Measurements from ENCODE around the gene SOWAHB. TPM values are rescaled to one million over a fixed set of nuclear protein-coding genes. Genes with fewer than 3 reads are reported as not detected.

Gene SOWAHB
- total and polyA plus RNA-seq, 2 donors (not counting 1 experiment from before 2014, with no cell fraction given) = not detected

DNA sequence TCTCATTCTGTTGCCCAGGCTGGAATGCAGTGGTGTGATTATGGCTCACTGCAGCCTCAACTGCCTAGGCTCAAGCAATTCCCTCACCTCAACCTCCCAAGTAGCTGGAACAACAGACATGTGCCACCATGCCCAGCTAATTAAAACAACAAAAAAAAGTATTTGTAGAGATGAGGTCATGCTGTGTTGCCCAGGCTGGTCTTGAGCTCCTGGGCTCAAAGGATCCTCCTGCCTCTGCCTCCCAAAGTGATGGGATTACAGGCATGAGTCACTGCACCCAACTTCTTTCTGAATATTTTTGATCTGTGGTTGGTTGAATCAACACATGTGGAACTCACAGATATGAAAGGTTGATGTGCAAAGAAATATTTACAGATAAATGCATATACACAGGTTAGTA, 33.1 kb upstream of the SOWAHB start:
- ChIA-PET POLR2A (no interaction called here), CTCF (no interaction called here)
- Histone ChIP-seq H3K4me3 (ENCODE audit: control extremely low read depth in 1 of 5, extremely low read depth in 1 of 5, insufficient read depth in 1 of 5, low read depth in 2 of 5, low read length in 4 of 5) (no peak overlapping the region), H3K9ac (ENCODE audit: low read length) (no peak overlapping the region), H2AFZ (ENCODE audit: insufficient read depth, low read depth, low read length, poor library complexity, severe bottlenecking) (no peak overlapping the region), H3K4me1 (ENCODE audit: control insufficient read depth in 2 of 2, insufficient read depth in 2 of 2, low read length in 2 of 2) (no peaks in the 10 kb centered on the region), H3K9me3 (ENCODE audit: control extremely low read depth in 1 of 3, control insufficient read depth in 2 of 3, insufficient read depth in 1 of 3, low read length in 2 of 3) (no peaks in the 10 kb centered on the region), H3K36me3 (replicated peaks in 1 of 2; ENCODE audit: control extremely low read depth in 1 of 2, control insufficient read depth in 1 of 2, extremely low read depth in 1 of 2, insufficient read depth in 2 of 2, low read length in 1 of 2) (no peaks in the 10 kb centered on the region), H4K20me1 (ENCODE audit: control insufficient read depth, insufficient read depth, low read length, poor library complexity, severe bottlenecking) (no peaks in the 10 kb centered on the region), H3K27ac (ENCODE audit: low read length in 2 of 2) (no peak overlapping the region), H3K4me2 (replicated peaks; ENCODE audit: low read depth, low read length, poor library complexity, severe bottlenecking) (no peak overlapping the region), H3K79me2 (ENCODE audit: control insufficient read depth, insufficient read depth, low read length) (no peaks in the 10 kb centered on the region), H3K27me3 (replicated peaks in 1 of 4; ENCODE audit: control extremely low read depth in 1 of 4, control insufficient read depth in 3 of 4, insufficient read depth in 4 of 4, low read length in 3 of 4) (peaks cover 0 to 3% (median 0%) of the 10 kb centered on the region in 4 experiments)
- intact Hi-C loops (cut with micrococcal nuclease) = no loop called here
- no peak overlapping the region for H3K27ac Mint-ChIP-seq
- H3K4me1 Mint-ChIP-seq = no peaks in the 10 kb centered on the region
- no peak overlapping the region for H3K4me3 Mint-ChIP-seq
- H3K27me3 Mint-ChIP-seq = peaks cover 17% of the 10 kb centered on the region
- ATAC-seq (ENCODE audit: low read depth) (no peak), DNase-seq (no peak)
- H3K9me3 Mint-ChIP-seq (ENCODE audit: insufficient read depth) = no peaks in the 10 kb centered on the region
- no peak for TF ChIP-seq EZH2 (IDR thresholded peaks at IDR 0.05; ENCODE audit: borderline replicate concordance, insufficient read depth, low read depth, low read length, poor library complexity, severe bottlenecking)
- TF ChIP-seq CTCF (IDR thresholded peaks at IDR 0.05) = no peak

- intact Hi-C loops (cut with micrococcal nuclease) = no loop called here
- CTCF ChIA-PET = no interaction called here
- no peaks in the 10 kb centered on the region for H3K9me3 ChIP-seq (ENCODE audit: control extremely low read depth in 1 of 3, control insufficient read depth in 2 of 3, insufficient read depth in 1 of 3, low read length in 2 of 3)
- no peak overlapping the region for H3K4me3 Mint-ChIP-seq
- H3K79me2 ChIP-seq (ENCODE audit: control insufficient read depth, insufficient read depth, low read length) = no peaks in the 10 kb centered on the region
- H3K27ac ChIP-seq (ENCODE audit: low read length in 2 of 2) = no peak overlapping the region
- TF ChIP-seq CTCF (IDR thresholded peaks at IDR 0.05) = no peak
- TF ChIP-seq EZH2 (IDR thresholded peaks at IDR 0.05; ENCODE audit: borderline replicate concordance, insufficient read depth, low read depth, low read length, poor library complexity, severe bottlenecking) = no peak
- no peaks in the 10 kb centered on the region for H3K36me3 ChIP-seq (replicated peaks in 1 of 2; ENCODE audit: control extremely low read depth in 1 of 2, control insufficient read depth in 1 of 2, extremely low read depth in 1 of 2, insufficient read depth in 2 of 2, low read length in 1 of 2)
- no peaks in the 10 kb centered on the region for H3K4me1 ChIP-seq (ENCODE audit: control insufficient read depth in 2 of 2, insufficient read depth in 2 of 2, low read length in 2 of 2)
- no peak overlapping the region for H2AFZ ChIP-seq (ENCODE audit: insufficient read depth, low read depth, low read length, poor library complexity, severe bottlenecking)
- ATAC-seq (ENCODE audit: low read depth) (no peak), DNase-seq (no peak)
- POLR2A ChIA-PET = no interaction called here
- H3K4me2 ChIP-seq (replicated peaks; ENCODE audit: low read depth, low read length, poor library complexity, severe bottlenecking) = no peak overlapping the region
- no peak overlapping the region for H3K9ac ChIP-seq (ENCODE audit: low read length)
- H3K9me3 Mint-ChIP-seq (ENCODE audit: insufficient read depth) = no peaks in the 10 kb centered on the region
- no peaks in the 10 kb centered on the region for H3K4me1 Mint-ChIP-seq
- no peak overlapping the region for H3K27ac Mint-ChIP-seq
- H3K27me3 Mint-ChIP-seq = peaks cover 17% of the 10 kb centered on the region
- H3K27me3 ChIP-seq (replicated peaks in 1 of 4; ENCODE audit: control extremely low read depth in 1 of 4, control insufficient read depth in 3 of 4, insufficient read depth in 4 of 4, low read length in 3 of 4) = peaks cover 0 to 3% (median 0%) of the 10 kb centered on the region in 4 experiments
- no peak overlapping the region for H3K4me3 ChIP-seq (ENCODE audit: control extremely low read depth in 1 of 5, extremely low read depth in 1 of 5, insufficient read depth in 1 of 5, low read depth in 2 of 5, low read length in 4 of 5)
- no peaks in the 10 kb centered on the region for H4K20me1 ChIP-seq (ENCODE audit: control insufficient read depth, insufficient read depth, low read length, poor library complexity, severe bottlenecking)
- WGBS (ENCODE audit: insufficient coverage) = no CpG with 5 or more reads among the region's 2 CpGs
These were observed 32.7 kb upstream of the SOWAHB start for GRCh38 chr4:76930685-76931084.

Measured in B cell (primary cell).